Neutrophil (primary cell): Measurements from ENCODE around the gene TBC1D9.

Experiments used
- H3K27ac ChIP-seq: fragments of 200-600 bp; sonication (generic); 2 replicates; pipeline ENCODE4 v1.5.1; 2016; ENCODE audit warnings: mild to moderate bottlenecking, moderate library complexity
- H3K27me3 ChIP-seq: fragments of 200-600 bp; sonication (generic); 2 replicates; pipeline ENCODE4 v1.6.0; 2016; ENCODE audit warnings: mild to moderate bottlenecking
- H3K36me3 ChIP-seq: fragments of 200-600 bp; sonication (generic); 2 replicates; pipeline ENCODE4 v1.5.1; 2017
- H3K4me1 ChIP-seq, 2 experiments: fragments of 200-600 bp in 1 of 2; sonication (generic) in 1 of 2; 1 replicate in 1 of 2; 2 replicates in 1 of 2; pipeline versions ENCODE4 v1.5.1 to v1.6.1; 2013 to 2016; ENCODE audit warnings: low read depth in 1 of 2, low read length in 1 of 2, mild to moderate bottlenecking in 1 of 2, moderate library complexity in 1 of 2; ENCODE audit not compliant: control insufficient read depth in 1 of 2, insufficient read depth in 1 of 2
- H3K4me3 ChIP-seq, 2 experiments: fragments of 200-600 bp in 1 of 2; sonication (generic) in 1 of 2; 1 replicate in 1 of 2; 2 replicates in 1 of 2; pipeline ENCODE4 v1.5.1; 2013 to 2016; ENCODE audit warnings: low read depth in 1 of 2, low read length in 1 of 2, mild to moderate bottlenecking in 1 of 2, moderate library complexity in 1 of 2
- H3K9me3 ChIP-seq: fragments of 200-600 bp; sonication (generic); 2 replicates; pipeline ENCODE4 v1.5.1; 2016
- TF ChIP-seq, protein P1 (sequence below): fragments of 200-600 bp; sonication (generic); IDR thresholded peaks from 2 replicates; pipeline ENCODE4 v1.5.1; 2016; ENCODE audit warnings: antibody characterized with exemption

Gene TBC1D9

DNA sequence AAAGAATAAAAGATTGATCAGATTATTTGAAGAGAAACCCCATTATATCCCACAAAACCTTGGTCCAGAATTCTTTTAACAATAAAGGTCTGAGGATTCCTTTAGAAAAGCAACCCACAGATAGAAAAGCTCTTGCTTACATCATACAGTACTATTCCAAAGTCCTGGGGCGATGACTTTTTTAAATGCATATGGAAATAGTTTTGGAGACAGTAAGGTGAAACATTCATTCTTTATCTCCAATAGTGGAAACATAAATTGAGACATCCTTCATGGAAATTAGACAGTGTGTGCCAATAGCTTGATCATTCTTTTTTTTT, 101.7 kb downstream of the TBC1D9 start:
- Histone ChIP-seq H3K9me3 (no peaks in the 10 kb centered on the region), H3K4me3 (no peak overlapping the region), H3K36me3 (no peaks in the 10 kb centered on the region), H3K27ac (no peak overlapping the region), H3K4me1 (no peaks in the 10 kb centered on the region), H3K27me3 (no peaks in the 10 kb centered on the region)
- TF ChIP-seq, protein P1, sequence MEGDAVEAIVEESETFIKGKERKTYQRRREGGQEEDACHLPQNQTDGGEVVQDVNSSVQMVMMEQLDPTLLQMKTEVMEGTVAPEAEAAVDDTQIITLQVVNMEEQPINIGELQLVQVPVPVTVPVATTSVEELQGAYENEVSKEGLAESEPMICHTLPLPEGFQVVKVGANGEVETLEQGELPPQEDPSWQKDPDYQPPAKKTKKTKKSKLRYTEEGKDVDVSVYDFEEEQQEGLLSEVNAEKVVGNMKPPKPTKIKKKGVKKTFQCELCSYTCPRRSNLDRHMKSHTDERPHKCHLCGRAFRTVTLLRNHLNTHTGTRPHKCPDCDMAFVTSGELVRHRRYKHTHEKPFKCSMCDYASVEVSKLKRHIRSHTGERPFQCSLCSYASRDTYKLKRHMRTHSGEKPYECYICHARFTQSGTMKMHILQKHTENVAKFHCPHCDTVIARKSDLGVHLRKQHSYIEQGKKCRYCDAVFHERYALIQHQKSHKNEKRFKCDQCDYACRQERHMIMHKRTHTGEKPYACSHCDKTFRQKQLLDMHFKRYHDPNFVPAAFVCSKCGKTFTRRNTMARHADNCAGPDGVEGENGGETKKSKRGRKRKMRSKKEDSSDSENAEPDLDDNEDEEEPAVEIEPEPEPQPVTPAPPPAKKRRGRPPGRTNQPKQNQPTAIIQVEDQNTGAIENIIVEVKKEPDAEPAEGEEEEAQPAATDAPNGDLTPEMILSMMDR = no peak

GRCh38 chr4:140653718-140654494, 102.3 kb downstream of the TBC1D9 start:
- Histone ChIP-seq H3K4me3 (no peak overlapping the region), H3K27me3 (no peaks in the 10 kb centered on the region), H3K4me1 (no peaks in the 10 kb centered on the region), H3K9me3 (no peaks in the 10 kb centered on the region), H3K36me3 (no peaks in the 10 kb centered on the region), H3K27ac (no peak overlapping the region)
- TF ChIP-seq, protein P1 = no peak

DNA sequence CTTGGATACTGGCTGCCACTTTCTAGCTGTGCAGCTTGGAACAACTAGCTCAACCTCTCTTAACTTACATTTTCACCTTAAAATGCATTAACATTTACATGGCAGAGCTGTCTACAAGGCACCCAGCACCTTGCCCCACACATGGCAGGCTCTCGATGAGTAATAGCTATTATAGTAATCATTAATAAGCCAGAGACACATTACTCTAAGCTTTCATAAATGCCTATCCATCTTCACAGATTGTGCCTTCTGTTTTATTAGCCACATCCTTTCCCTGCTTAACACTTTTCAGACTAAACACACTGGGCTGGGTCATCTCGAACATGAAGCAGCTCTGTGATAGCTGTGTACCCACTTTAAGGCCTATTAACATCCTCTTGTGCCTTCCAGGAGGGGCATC, 103.6 kb downstream of the TBC1D9 start:
- no peaks in the 10 kb centered on the region for H3K27me3 ChIP-seq
- H3K4me3 ChIP-seq = no peak overlapping the region
- no peaks in the 10 kb centered on the region for H3K9me3 ChIP-seq
- no peaks in the 10 kb centered on the region for H3K36me3 ChIP-seq
- TF ChIP-seq, protein P1 = no peak
- H3K27ac ChIP-seq = no peak overlapping the region
- H3K4me1 ChIP-seq = no peaks in the 10 kb centered on the region

- Histone ChIP-seq H3K36me3 (no peaks in the 10 kb centered on the region), H3K9me3 (no peaks in the 10 kb centered on the region), H3K27ac (no peak overlapping the region), H3K4me1 (no peaks in the 10 kb centered on the region), H3K27me3 (no peaks in the 10 kb centered on the region), H3K4me3 (no peak overlapping the region)
- TF ChIP-seq, protein P1 = no peak
Measured at GRCh38 chr4:140648716-140649308, 107.4 kb downstream of the TBC1D9 start.

DNA sequence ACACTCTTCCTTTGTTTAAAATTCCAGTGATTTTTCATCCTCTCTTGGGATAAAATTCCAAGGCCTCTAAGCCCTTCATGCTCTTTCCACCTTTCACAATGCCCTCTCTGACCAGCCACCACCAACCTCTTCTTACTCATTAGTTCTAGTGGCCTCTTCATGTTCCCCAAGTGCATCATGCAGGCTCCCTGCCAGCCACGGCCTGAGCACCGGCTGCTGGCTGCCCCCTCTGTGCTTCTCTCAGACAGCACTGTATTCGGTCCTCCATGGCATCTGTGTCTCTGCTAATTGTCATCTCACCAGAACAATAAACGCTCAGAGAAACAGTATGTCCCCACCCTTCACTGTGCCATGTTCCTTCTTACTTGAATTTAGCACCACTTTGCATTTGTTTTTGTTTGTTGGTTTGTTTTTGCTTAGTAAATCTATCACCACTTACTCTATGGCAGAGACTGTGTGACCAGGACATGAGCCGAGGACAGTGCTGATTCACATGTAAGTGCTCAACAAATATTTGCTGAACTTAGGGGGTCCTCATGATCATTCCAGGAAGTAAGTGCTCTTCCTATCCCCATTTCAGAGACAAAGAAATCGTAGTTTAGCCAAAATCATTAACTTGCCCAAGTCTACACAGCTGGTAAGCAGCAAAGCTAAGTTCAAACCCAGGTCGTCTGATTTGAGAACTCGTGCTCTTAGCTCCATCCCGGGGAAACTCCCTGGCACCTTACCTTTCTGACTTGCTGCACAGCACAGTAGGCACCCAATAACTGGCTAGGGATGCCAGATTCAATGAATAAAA, 110.4 kb downstream of the TBC1D9 start:
- no peaks in the 10 kb centered on the region for H3K36me3 ChIP-seq
- H3K27me3 ChIP-seq = no peaks in the 10 kb centered on the region
- TF ChIP-seq, protein P1 = no peak
- no peak overlapping the region for H3K27ac ChIP-seq
- no peak overlapping the region for H3K4me3 ChIP-seq
- no peaks in the 10 kb centered on the region for H3K9me3 ChIP-seq
- no peaks in the 10 kb centered on the region for H3K4me1 ChIP-seq
